Measurements from ENCODE around the gene ALPK3.

The ALPK3 gene

DNA sequence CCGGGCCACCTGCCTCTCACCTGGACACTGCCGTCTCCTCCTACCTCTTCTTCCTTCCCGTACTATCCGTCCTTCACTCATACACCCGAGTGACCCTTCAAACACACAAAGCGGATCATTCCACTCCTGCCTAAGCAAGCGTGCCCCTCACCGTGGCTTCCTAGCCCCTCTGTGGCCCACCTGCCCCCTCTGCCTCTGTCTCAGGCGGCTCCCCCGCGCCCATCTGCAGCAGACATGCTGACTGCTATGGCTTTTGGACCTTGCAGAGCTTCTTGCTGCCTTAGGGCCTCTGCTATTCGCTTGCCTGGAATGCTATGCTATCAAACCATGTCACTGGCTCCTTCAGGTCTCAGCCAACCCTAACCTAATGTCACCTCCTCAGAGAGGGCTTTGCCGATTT is 105.4 kb downstream of the ALPK3 start:
- DNase-seq (ENCODE audit: low spot score) = no peak

Data from Ammon's horn (tissue), 1 donor.